H1 (cell line): ENCODE data around the gene ZNF28. TPM values are rescaled to one million over a fixed set of nuclear protein-coding genes. Genes with fewer than 3 reads are reported as not detected.

Experiments
- CTCF ChIA-PET: fragments of 300-600 bp; sonication (Branson Sonifier 250); formaldehyde crosslinking; loops from one replicate; lab custom pipeline; 2021; ENCODE audit not compliant: partially characterized antibody; lab: Charles Lee
- POLR2A ChIA-PET: fragments of 300-600 bp; sonication (Branson Sonifier 250); formaldehyde crosslinking; loops from one replicate; lab custom pipeline; 2021; ENCODE audit warnings: inconsistent platforms; ENCODE audit not compliant: partially characterized antibody; lab: Charles Lee
- DNase-seq, 2 experiments: peaks; one replicate each; pipeline versions ENCODE4 v3.0.0 to v3.0.0-alpha.2; 2010 to 2022; ENCODE audit warnings: low spot score in 2 of 2, low read depth in 1 of 2, mixed read lengths in 1 of 2
- FAIRE-seq: peaks from 2 replicates; lab custom pipeline; 2011; peaks lifted over from hg19 to GRCh38; lab: Jason Lieb, UNC
- H2AFZ ChIP-seq: 2 replicates; pipeline ENCODE4 v1.8.1; 2012; ENCODE audit warnings: low read length, inconsistent platforms
- H2AK5ac ChIP-seq: 2 replicates; pipeline ENCODE4 v1.6.1; 2013; ENCODE audit warnings: low read depth, low read length
- H2BK120ac ChIP-seq: replicated peaks from 2 replicates; pipeline ENCODE3; 2013; ENCODE audit warnings: low read depth, low read length, inconsistent platforms
- H2BK12ac ChIP-seq: 2 replicates; pipeline ENCODE4 v1.6.1; 2013; ENCODE audit warnings: low read depth, low read length
- H2BK15ac ChIP-seq: 2 replicates; pipeline ENCODE4 v1.6.1; 2013; ENCODE audit warnings: low read length
- H2BK20ac ChIP-seq: 2 replicates; pipeline ENCODE4 v1.6.1; 2013; ENCODE audit warnings: low read length
- H2BK5ac ChIP-seq: 2 replicates; pipeline ENCODE4 v1.6.1; 2013; ENCODE audit warnings: low read depth, low read length
- H3K14ac ChIP-seq: 2 replicates; pipeline ENCODE4 v1.6.1; 2013; ENCODE audit warnings: inconsistent platforms; ENCODE audit not compliant: insufficient read length
- H3K18ac ChIP-seq: 2 replicates; pipeline ENCODE4 v1.6.1; 2013; ENCODE audit warnings: low read length; ENCODE audit errors: extremely low read depth
- H3K23ac ChIP-seq: 2 replicates; pipeline ENCODE4 v1.6.1; 2013; ENCODE audit warnings: inconsistent platforms; ENCODE audit not compliant: insufficient read length
- H3K23me2 ChIP-seq: 2 replicates; pipeline ENCODE4 v1.6.1; 2013; ENCODE audit warnings: low read depth, low read length
- H3K27ac ChIP-seq: 2 replicates; pipeline ENCODE4 v1.6.1; 2011; ENCODE audit warnings: low read depth, low read length, inconsistent platforms
- H3K27me3 ChIP-seq, 4 experiments: replicated peaks in 1 of 4; 1 replicate in 1 of 4; 2 replicates in 3 of 4; pipeline versions ENCODE4 v1.6.1 to v1.8.1; 2011 to 2013; ENCODE audit warnings: low read length in 3 of 4, mild to moderate bottlenecking in 3 of 4, inconsistent platforms in 2 of 4, mixed read lengths in 2 of 4, moderate library complexity in 1 of 4; ENCODE audit not compliant: control insufficient read depth in 3 of 4, insufficient read depth in 3 of 4; ENCODE audit errors: extremely low read depth in 1 of 4
- H3K36me3 ChIP-seq, 4 experiments: 2 replicates each; pipeline versions ENCODE4 v1.6.1 to v1.8.1; 2011 to 2013; ENCODE audit warnings: mild to moderate bottlenecking in 4 of 4, low read length in 3 of 4, moderate library complexity in 2 of 4, control low read depth in 1 of 4, inconsistent platforms in 1 of 4; ENCODE audit not compliant: insufficient read depth in 4 of 4, control insufficient read depth in 2 of 4
- H3K4ac ChIP-seq: replicated peaks from 2 replicates; pipeline ENCODE3; 2013; ENCODE audit warnings: low read length, low read depth, mixed read lengths, inconsistent platforms; ENCODE audit not compliant: insufficient read length
- H3K4me1 ChIP-seq, 4 experiments: replicated peaks in 1 of 4; 1 replicate in 1 of 4; 2 replicates in 3 of 4; pipeline versions ENCODE4 v1.6.1 to v1.8.1; 2011 to 2013; ENCODE audit warnings: low read length in 3 of 4, inconsistent platforms in 2 of 4, mixed read lengths in 1 of 4; ENCODE audit not compliant: insufficient read depth in 4 of 4, control insufficient read depth in 3 of 4
- H3K4me2 ChIP-seq, 2 experiments: 2 replicates each; pipeline versions ENCODE4 v1.6.1 to v1.8.1; 2011 to 2013; ENCODE audit warnings: low read depth in 2 of 2, low read length in 2 of 2, control low read depth in 1 of 2, inconsistent platforms in 1 of 2, mild to moderate bottlenecking in 1 of 2; ENCODE audit not compliant: insufficient read depth in 1 of 2
- H3K4me3 ChIP-seq, 4 experiments: fragments of 200-600, 300-600 bp in 1 of 4; sonication (generic), shearing (Covaris generic), sonication (Bioruptor Twin) in 1 of 4; 2 replicates each; pipeline versions ENCODE4 v1.5.1 to v1.8.1; 2011 to 2016; ENCODE audit warnings: low read length in 4 of 4, low read depth in 3 of 4, control low read depth in 2 of 4, inconsistent platforms in 2 of 4, mild to moderate bottlenecking in 2 of 4, mixed read lengths in 1 of 4, moderate library complexity in 1 of 4; ENCODE audit not compliant: insufficient read depth in 2 of 4; ENCODE audit errors: extremely low read depth in 1 of 4
- H3K56ac ChIP-seq: replicated peaks from 2 replicates; pipeline ENCODE3; 2013; ENCODE audit warnings: low read depth, mild to moderate bottlenecking, mixed read lengths, low read length, inconsistent platforms; ENCODE audit not compliant: insufficient read length
- H3K79me1 ChIP-seq: 2 replicates; pipeline ENCODE4 v1.6.1; 2013; ENCODE audit warnings: low read depth, low read length, control low read depth
- H3K79me2 ChIP-seq, 2 experiments: 2 replicates each; pipeline versions ENCODE4 v1.6.1 to v1.8.1; 2012 to 2013; ENCODE audit warnings: low read length in 2 of 2, mild to moderate bottlenecking in 2 of 2, inconsistent platforms in 1 of 2; ENCODE audit not compliant: insufficient read depth in 2 of 2, control insufficient read depth in 1 of 2
- H3K9ac ChIP-seq, 4 experiments: replicated peaks in 1 of 4; 1 replicate in 1 of 4; 2 replicates in 3 of 4; pipeline versions ENCODE4 v1.6.1 to v1.8.1; 2011 to 2013; ENCODE audit warnings: low read depth in 3 of 4, low read length in 3 of 4, control low read depth in 2 of 4, mild to moderate bottlenecking in 2 of 4, moderate library complexity in 2 of 4, inconsistent platforms in 1 of 4; ENCODE audit errors: extremely low read depth in 1 of 4
- H3K9me3 ChIP-seq, 2 experiments: 2 replicates each; pipeline versions ENCODE4 v1.6.1 to v1.8.1; 2012 to 2013; ENCODE audit warnings: mild to moderate bottlenecking in 2 of 2, moderate library complexity in 2 of 2, control low read depth in 1 of 2, inconsistent platforms in 1 of 2, low read depth in 1 of 2, low read length in 1 of 2, mixed read lengths in 1 of 2; ENCODE audit not compliant: insufficient read depth in 2 of 2
- H4K20me1 ChIP-seq, 2 experiments: replicated peaks in 1 of 2; 2 replicates each; pipeline versions ENCODE3 to v1.8.1; 2011 to 2013; ENCODE audit warnings: inconsistent platforms in 2 of 2, low read length in 2 of 2, mild to moderate bottlenecking in 1 of 2; ENCODE audit not compliant: insufficient read depth in 2 of 2, control insufficient read depth in 1 of 2
- H4K5ac ChIP-seq: 2 replicates; pipeline ENCODE4 v1.6.1; 2013; ENCODE audit warnings: low read length, low read depth, mixed read lengths, inconsistent platforms; ENCODE audit not compliant: insufficient read length
- H4K8ac ChIP-seq: 2 replicates; pipeline ENCODE4 v1.8.0; 2013; ENCODE audit warnings: mild to moderate bottlenecking, moderate library complexity, low read length, inconsistent platforms; ENCODE audit not compliant: insufficient read depth; ENCODE audit errors: extremely low read depth
- H4K91ac ChIP-seq: replicated peaks from 2 replicates; pipeline ENCODE3; 2013; ENCODE audit warnings: low read length, mixed read lengths, inconsistent platforms; ENCODE audit not compliant: insufficient read length
- BCL11A ChIP-seq, 2 experiments: IDR thresholded peaks; one replicate each; pipeline ENCODE4 v1.6.1; 2011; ENCODE audit warnings: low read depth in 2 of 2, low read length in 2 of 2, mild to moderate bottlenecking in 2 of 2
- BRCA1 ChIP-seq: IDR thresholded peaks from 2 replicates; pipeline ENCODE4 v1.6.1; 2012; ENCODE audit warnings: low read depth, low read length, improper control_type of control experiment
- CEBPB ChIP-seq: IDR thresholded peaks from 2 replicates; pipeline ENCODE4 v1.6.1; 2012; ENCODE audit warnings: low read depth, low read length
- EGR1 ChIP-seq: IDR thresholded peaks from 2 replicates; pipeline ENCODE4 v1.6.1; 2011; ENCODE audit warnings: low read depth, low read length, borderline replicate concordance
- GTF2F1 ChIP-seq: IDR thresholded peaks from 2 replicates; pipeline ENCODE4 v1.6.1; 2012; ENCODE audit warnings: low read depth, low read length, improper control_type of control experiment, borderline replicate concordance
- MAFK ChIP-seq: IDR thresholded peaks from 2 replicates; pipeline ENCODE4 v1.6.1; 2012; ENCODE audit warnings: low read depth, mild to moderate bottlenecking, improper control_type of control experiment, low read length
- POLR2A ChIP-seq, 2 experiments: IDR thresholded peaks; 1 replicate in 1 of 2; 2 replicates in 1 of 2; pipeline ENCODE4 v1.6.1; 2011; ENCODE audit warnings: low read depth in 2 of 2, low read length in 2 of 2, mild to moderate bottlenecking in 2 of 2; ENCODE audit errors: control extremely low read depth in 1 of 2
- POLR2AphosphoS5 ChIP-seq: IDR thresholded peaks from 2 replicates; pipeline ENCODE4 v1.6.1; 2011; ENCODE audit warnings: low read depth, low read length
- POU5F1 ChIP-seq: IDR thresholded peaks from 2 replicates; pipeline ENCODE4 v1.6.1; 2011; ENCODE audit warnings: low read depth, mild to moderate bottlenecking, low read length, moderate library complexity
- RBBP5 ChIP-seq: IDR thresholded peaks from 2 replicates; pipeline ENCODE4 v1.7.1; 2012; ENCODE audit warnings: low read depth, mild to moderate bottlenecking, inconsistent platforms, low read length, moderate library complexity, borderline replicate concordance
- SAP30 ChIP-seq: fragments of 300-600 bp; sonication (generic); IDR thresholded peaks from 2 replicates; pipeline ENCODE4 v1.7.1; 2012; ENCODE audit warnings: low read length, moderate library complexity, mild to moderate bottlenecking, inconsistent platforms; ENCODE audit not compliant: insufficient read depth, insufficient replicate concordance
- SP2 ChIP-seq: IDR thresholded peaks from 2 replicates; pipeline ENCODE4 v1.6.1; 2012; ENCODE audit warnings: mild to moderate bottlenecking, low read length, inconsistent platforms
- SUZ12 ChIP-seq: fragments of 200-600 bp; sonication (generic); IDR thresholded peaks from 2 replicates; pipeline ENCODE4 v1.6.1; 2012; ENCODE audit warnings: mild to moderate bottlenecking, inconsistent platforms, low read length, moderate library complexity, mixed read lengths
- TAF1 ChIP-seq: IDR thresholded peaks from 2 replicates; pipeline ENCODE4 v1.6.1; 2011; ENCODE audit warnings: mild to moderate bottlenecking, low read depth, low read length
- TBP ChIP-seq: IDR thresholded peaks from 2 replicates; pipeline ENCODE4 v1.6.1; 2011; ENCODE audit warnings: low read depth, low read length, improper control_type of control experiment
- TCF12 ChIP-seq: IDR thresholded peaks from 2 replicates; pipeline ENCODE4 v1.6.1; 2011; ENCODE audit warnings: low read depth, mild to moderate bottlenecking, low read length
- WGBS, 2 experiments: shearing (Covaris generic) in 1 of 2; methylation state at CpG; one replicate each; pipeline versions ENCODE4 v1.1.6 to v1.1.7; 2013 to 2015; ENCODE audit warnings: low lambda C conversion rate in 2 of 2, mixed read lengths in 2 of 2, inconsistent platforms in 1 of 2, low coverage in 1 of 2, missing lambda C conversion rate in 1 of 2; ENCODE audit not compliant: insufficient replicate concordance in 2 of 2, insufficient coverage in 1 of 2, insufficient read length in 1 of 2; ENCODE audit errors: extremely low coverage in 1 of 2, missing lambda C conversion rate in 1 of 2; 5-methylcytosine and 5-hydroxymethylcytosine counted together
- polyA plus RNA-seq, 7 experiments: library from polyadenylated mRNA; depleted of rRNA in 3 of 7; stranded (reverse) in 5 of 7; unstranded in 2 of 7; fragments of >200 nt in 5 of 7; fragments of 200-250 nt in 2 of 7; gene quantifications; 1 replicate in 5 of 7; 2 replicates in 1 of 7; 4 replicates in 1 of 7; pipeline versions ENCODE4 v1.2.1 to v1.2.3, GENCODE V29; 2011 to 2013; ENCODE audit warnings: missing spikeins in 2 of 7, mixed read lengths in 2 of 7
- total RNA-seq: library from RNA; stranded (reverse); fragmentation: NEBNext Ultra II Directional; extraction: Animal tissue kit (Norgen Biotek cat#: 25700); gene quantifications from 2 replicates; pipeline ENCODE4 v1.2.1, GENCODE V29; 2021

The ZNF28 gene
- total and polyA plus RNA-seq, 2 of the 8 experiments (the other 6 are each of a cell fraction or from before 2014, with no cell fraction given) = 7.3 to 23.0 TPM

GRCh38 chr19:52789440-52789839 is 32.0 kb downstream of the ZNF28 start:
- no peaks in the 10 kb centered on the region; a peak in 1 of 4 replicates for H3K9me3 ChIP-seq
- H3K4me1 ChIP-seq = peaks cover 0 to 2% (median 0%) of the 10 kb centered on the region in 4 experiments; a peak in 1 of 7 replicates
- TF ChIP-seq SUZ12 (no peak), SAP30 (no peak), TAF1 (no peak), BCL11A (IDR thresholded peaks at IDR 0.05; ENCODE audit: low read depth in 2 of 2, low read length in 2 of 2) (no peak), BRCA1 (no peak), POU5F1 (no peak), CEBPB (no peak), POLR2A (IDR thresholded peaks at IDR 0.05; ENCODE audit: control extremely low read depth in 1 of 2, low read depth in 2 of 2, low read length in 2 of 2) (no peak), SP2 (no peak), GTF2F1 (no peak), RBBP5 (no peak), TCF12 (no peak), POLR2AphosphoS5 (no peak), EGR1 (no peak), TBP (no peak), MAFK (no peak)

More at GRCh38 chr19:52789440-52789839, 32.0 kb downstream of the ZNF28 start:
- Histone ChIP-seq H2BK20ac (no peak overlapping the region), H2BK12ac (no peak overlapping the region), H3K27ac (no peak overlapping the region), H4K8ac (no peak overlapping the region), H3K18ac (no peak overlapping the region), H4K5ac (no peak overlapping the region), H2AFZ (no peak overlapping the region), H3K79me1 (no peaks in the 10 kb centered on the region), H3K14ac (no peak overlapping the region), H3K36me3 (no peaks in the 10 kb centered on the region), H2AK5ac (no peak overlapping the region), H3K4ac (no peak overlapping the region), H3K23ac (no peak overlapping the region), H3K9ac (no peak overlapping the region), H3K79me2 (no peaks in the 10 kb centered on the region), H4K20me1 (no peaks in the 10 kb centered on the region), H3K23me2 (peaks cover 8% of the 10 kb centered on the region), H3K56ac (no peak overlapping the region), H3K4me3 (no peak overlapping the region), H2BK15ac (no peak overlapping the region), H3K27me3 (peaks cover 0 to 17% (median 6%) of the 10 kb centered on the region in 4 experiments; a peak in 5 of 7 replicates), H4K91ac (no peak overlapping the region), H3K4me2 (no peak overlapping the region), H2BK5ac (no peak overlapping the region; the same call in 1 of the 2 replicates), H2BK120ac (no peak overlapping the region)
- ChIA-PET POLR2A (no interaction called here), CTCF (no interaction called here)
- no peak for FAIRE-seq
- 93% methylated on average over 6 of the region's 6 CpGs; no CpG with 5 or more reads in 1 of the 2 experiments for WGBS, 2 experiments
- DNase-seq = no peak
